ENCODE results near the gene SSTR5. TPM values are rescaled to one million over a fixed set of nuclear protein-coding genes. Genes with fewer than 3 reads are reported as not detected.

The SSTR5 gene
- total RNA-seq, 4 donors from 2014 or later = 1.5 TPM; not detected in 3

GRCh38 chr16:1065469-1066128, 6.9 kb upstream of the SSTR5 start:
- peaks cover 98% of the 10 kb centered on the region for H3K27me3 ChIP-seq
- TF ChIP-seq CTCF (IDR thresholded peaks at IDR 0.05) (no peak), POLR2AphosphoS5 (IDR thresholded peaks at IDR 0.05) (no peak), EP300 (IDR thresholded peaks at IDR 0.05) (no peak), POLR2A (IDR thresholded peaks at IDR 0.05) (no peak)
- no peak overlapping the region for H3K4me3 ChIP-seq
- no peak for DNase-seq (ENCODE audit: low spot score in 2 of 2)
- no peak overlapping the region for H3K27ac ChIP-seq
- no peaks in the 10 kb centered on the region for H3K36me3 ChIP-seq
- no peaks in the 10 kb centered on the region for H3K9me3 ChIP-seq
- no peaks in the 10 kb centered on the region for H3K4me1 ChIP-seq
- WGBS = 16% methylated on average over 19 of the region's 55 CpGs

- no peak overlapping the region for H3K27ac ChIP-seq
- no peaks in the 10 kb centered on the region for H3K4me1 ChIP-seq
- TF ChIP-seq POLR2A (IDR thresholded peaks at IDR 0.05) (no peak), POLR2AphosphoS5 (IDR thresholded peaks at IDR 0.05) (no peak), CTCF (IDR thresholded peaks at IDR 0.05) (no peak), EP300 (IDR thresholded peaks at IDR 0.05) (no peak)
- 49% methylated on average over 15 of the region's 24 CpGs for WGBS
- H3K36me3 ChIP-seq = no peaks in the 10 kb centered on the region
- no peak overlapping the region for H3K4me3 ChIP-seq
- peaks cover 100% of the 10 kb centered on the region for H3K27me3 ChIP-seq
- no peak for DNase-seq (ENCODE audit: low spot score in 2 of 2)
- no peaks in the 10 kb centered on the region for H3K9me3 ChIP-seq
These were observed 5.9 kb upstream of the SSTR5 start for GRCh38 chr16:1066584-1067172.

- no peaks in the 10 kb centered on the region for H3K36me3 ChIP-seq
- peaks cover 100% of the 10 kb centered on the region for H3K27me3 ChIP-seq
- 61% methylated on average over 15 of the region's 15 CpGs for WGBS
- no peak for DNase-seq (ENCODE audit: low spot score in 2 of 2)
- H3K4me1 ChIP-seq = no peaks in the 10 kb centered on the region
- no peak overlapping the region for H3K27ac ChIP-seq
- no peak overlapping the region for H3K4me3 ChIP-seq
- TF ChIP-seq CTCF (IDR thresholded peaks at IDR 0.05) (no peak), POLR2AphosphoS5 (IDR thresholded peaks at IDR 0.05) (no peak), POLR2A (IDR thresholded peaks at IDR 0.05) (no peak), EP300 (IDR thresholded peaks at IDR 0.05) (no peak)
- H3K9me3 ChIP-seq = no peaks in the 10 kb centered on the region
These were observed 4.9 kb upstream of the SSTR5 start for GRCh38 chr16:1067629-1068028.

- WGBS = 90% methylated on average over 7 of the region's 18 CpGs
- no peaks in the 10 kb centered on the region for H3K4me1 ChIP-seq
- H3K27ac ChIP-seq = no peak overlapping the region
- no peak for DNase-seq (ENCODE audit: low spot score in 2 of 2)
- H3K9me3 ChIP-seq = no peaks in the 10 kb centered on the region
- TF ChIP-seq POLR2AphosphoS5 (IDR thresholded peaks at IDR 0.05) (no peak), CTCF (IDR thresholded peaks at IDR 0.05) (no peak), EP300 (IDR thresholded peaks at IDR 0.05) (no peak), POLR2A (IDR thresholded peaks at IDR 0.05) (no peak)
- H3K27me3 ChIP-seq = peaks cover 100% of the 10 kb centered on the region
- H3K36me3 ChIP-seq = no peaks in the 10 kb centered on the region
- H3K4me3 ChIP-seq = no peak overlapping the region
These were observed 4.1 kb upstream of the SSTR5 start for GRCh38 chr16:1068451-1068850.

- no peaks in the 10 kb centered on the region for H3K36me3 ChIP-seq
- no peak overlapping the region for H3K27ac ChIP-seq
- peaks cover 100% of the 10 kb centered on the region for H3K27me3 ChIP-seq
- DNase-seq (ENCODE audit: low spot score in 2 of 2) = no peak
- no peaks in the 10 kb centered on the region for H3K4me1 ChIP-seq
- 93% methylated on average over 2 of the region's 7 CpGs for WGBS
- TF ChIP-seq CTCF (IDR thresholded peaks at IDR 0.05) (no peak), EP300 (IDR thresholded peaks at IDR 0.05) (no peak), POLR2A (IDR thresholded peaks at IDR 0.05) (no peak), POLR2AphosphoS5 (IDR thresholded peaks at IDR 0.05) (no peak)
- H3K4me3 ChIP-seq = no peak overlapping the region
- no peaks in the 10 kb centered on the region for H3K9me3 ChIP-seq
These were observed 3.4 kb upstream of the SSTR5 start for GRCh38 chr16:1069154-1069553.
